GM11168 (cell line): Measurements from ENCODE around the gene TIMP3.
"Not testable (repeated sequence)": the region's sequence is repeated elsewhere in the genome, so short reads cannot be mapped to it uniquely, and the experiment has no call there.

Experiments
- in situ Hi-C: fragments of 300-500 bp; cut with MboI; formaldehyde crosslinking; loops from one replicate; pipeline ENCODE4 v1.12.0; 2022; ENCODE audit warnings: low sequenced_read_pairs; ENCODE audit not compliant: unreplicated experiment

Gene TIMP3

DNA sequence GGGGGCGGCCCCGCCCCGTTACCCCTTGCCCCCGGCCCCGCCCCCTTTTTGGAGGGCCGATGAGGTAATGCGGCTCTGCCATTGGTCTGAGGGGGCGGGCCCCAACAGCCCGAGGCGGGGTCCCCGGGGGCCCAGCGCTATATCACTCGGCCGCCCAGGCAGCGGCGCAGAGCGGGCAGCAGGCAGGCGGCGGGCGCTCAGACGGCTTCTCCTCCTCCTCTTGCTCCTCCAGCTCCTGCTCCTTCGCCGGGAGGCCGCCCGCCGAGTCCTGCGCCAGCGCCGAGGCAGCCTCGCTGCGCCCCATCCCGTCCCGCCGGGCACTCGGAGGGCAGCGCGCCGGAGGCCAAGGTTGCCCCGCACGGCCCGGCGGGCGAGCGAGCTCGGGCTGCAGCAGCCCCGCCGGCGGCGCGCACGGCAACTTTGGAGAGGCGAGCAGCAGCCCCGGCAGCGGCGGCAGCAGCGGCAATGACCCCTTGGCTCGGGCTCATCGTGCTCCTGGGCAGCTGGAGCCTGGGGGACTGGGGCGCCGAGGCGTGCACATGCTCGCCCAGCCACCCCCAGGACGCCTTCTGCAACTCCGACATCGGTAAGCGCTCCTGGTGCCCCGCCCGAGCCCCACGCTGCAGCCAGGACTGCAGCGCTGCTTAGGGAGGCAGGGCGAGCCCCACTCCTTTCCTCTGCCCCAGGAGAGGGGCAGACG, at the start of gene TIMP3:
Gene TIMP3 (plus strand): TSS at position 169 of the 700 bp plus-strand sequence. CDS start 297 bp downstream, at position 466.
- in situ Hi-C loops = no loop called here

DNA sequence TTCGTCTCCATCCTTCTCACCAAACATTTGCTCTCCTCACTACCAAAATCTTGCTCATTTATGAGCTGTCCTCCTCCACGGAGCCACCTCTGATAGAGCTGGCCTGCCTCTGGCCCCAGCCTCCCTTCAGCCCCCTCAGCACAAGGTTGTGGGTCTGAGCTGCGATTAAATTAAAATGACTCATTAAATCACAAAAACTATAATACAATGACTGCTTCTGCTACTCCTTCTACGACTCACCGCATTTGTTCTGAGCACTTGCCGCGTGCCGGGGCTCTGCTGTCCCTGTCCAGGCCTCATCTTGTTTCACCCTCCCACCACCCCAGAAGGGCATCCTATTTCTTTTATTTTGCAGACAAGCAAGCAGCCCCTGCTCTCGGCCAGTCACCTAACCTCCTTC, 49.2 kb upstream of the TIMP3 start:
- in situ Hi-C loops = no loop called here

DNA sequence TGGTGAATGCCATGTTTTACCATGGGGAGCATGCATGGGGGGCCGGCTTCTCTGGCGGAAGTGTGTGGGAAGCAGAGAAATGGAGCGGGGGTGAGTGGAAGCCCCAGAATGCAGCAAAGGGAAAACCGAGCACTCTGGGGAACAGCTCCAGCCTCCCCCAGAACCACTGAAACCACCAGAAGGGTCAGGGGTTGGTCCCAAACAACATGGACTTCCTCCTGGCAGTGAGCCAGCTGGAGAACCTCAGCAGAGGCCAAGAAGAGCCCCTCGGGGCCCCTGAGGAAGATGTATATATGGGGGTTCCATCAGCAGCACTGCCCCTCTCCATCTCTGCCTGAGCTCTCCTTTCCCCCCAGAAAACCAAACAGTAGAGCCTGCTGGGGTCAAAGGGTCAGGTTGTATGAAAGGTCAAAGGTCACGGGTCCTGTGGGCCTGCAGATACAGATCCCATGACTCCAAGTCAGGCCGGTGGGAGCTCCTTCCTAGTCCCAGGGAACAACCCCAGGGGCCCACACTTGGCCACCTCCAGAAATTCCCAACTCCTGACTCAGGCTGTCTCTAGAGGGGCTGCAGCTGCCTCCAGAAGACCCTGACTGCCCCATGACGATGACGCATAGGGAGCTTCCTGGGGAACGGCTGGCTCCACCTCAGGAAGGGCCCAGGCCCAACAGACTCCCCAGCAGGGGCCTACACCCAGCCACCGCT, 48.5 kb upstream of the TIMP3 start:
- in situ Hi-C loops = no loop called here

DNA sequence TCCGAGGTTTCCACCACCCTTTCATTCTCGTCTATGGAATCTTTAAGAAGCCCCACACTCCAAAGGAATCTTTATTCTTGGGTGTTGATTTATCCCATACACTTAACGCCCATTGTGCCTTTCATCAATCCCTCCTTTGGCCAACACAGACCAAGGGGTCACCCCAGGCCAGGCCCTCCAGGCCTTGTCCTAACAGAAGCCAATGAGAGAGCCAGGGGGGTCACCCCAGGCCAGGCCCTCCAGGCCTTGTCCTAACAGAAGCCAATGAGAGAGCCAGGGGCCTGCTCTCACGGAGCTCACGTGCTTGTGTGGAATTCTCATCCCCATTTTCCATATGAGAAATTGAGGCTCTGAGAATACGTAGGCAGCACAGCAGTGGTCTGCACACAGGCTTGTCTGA, 47.9 kb upstream of the TIMP3 start:
- in situ Hi-C loops = no loop called here

DNA sequence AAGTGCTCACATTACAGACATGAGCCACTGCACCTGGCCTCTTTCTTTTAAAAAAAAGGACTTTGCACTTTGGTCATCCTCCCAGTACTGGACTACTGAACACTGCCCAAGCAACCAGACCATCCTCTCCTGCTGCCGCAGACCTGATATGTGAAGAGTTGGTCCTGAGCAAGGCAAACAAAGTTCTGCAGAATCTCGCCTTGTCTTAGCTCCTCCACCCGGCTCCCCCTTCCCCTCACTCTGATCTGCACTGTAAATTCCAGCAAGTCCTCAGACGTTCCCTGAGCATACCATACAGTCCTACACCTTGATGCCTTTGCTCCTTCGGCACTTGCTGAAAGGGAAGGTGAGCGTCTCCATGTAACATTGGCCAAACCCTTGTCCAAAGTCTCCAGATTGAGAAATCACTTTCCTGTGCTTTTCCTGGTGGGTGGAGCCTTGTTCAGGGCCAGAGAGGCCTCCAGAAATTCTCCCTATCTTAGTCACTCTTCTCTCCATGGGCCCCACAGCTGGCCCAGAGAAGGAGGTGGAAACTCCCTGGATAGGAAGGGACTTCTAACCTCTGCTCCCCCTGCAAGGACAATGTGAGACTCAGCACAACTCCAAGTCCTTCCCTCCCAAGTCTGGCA, 47.0 kb upstream of the TIMP3 start:
- in situ Hi-C loops = no loop called here

DNA sequence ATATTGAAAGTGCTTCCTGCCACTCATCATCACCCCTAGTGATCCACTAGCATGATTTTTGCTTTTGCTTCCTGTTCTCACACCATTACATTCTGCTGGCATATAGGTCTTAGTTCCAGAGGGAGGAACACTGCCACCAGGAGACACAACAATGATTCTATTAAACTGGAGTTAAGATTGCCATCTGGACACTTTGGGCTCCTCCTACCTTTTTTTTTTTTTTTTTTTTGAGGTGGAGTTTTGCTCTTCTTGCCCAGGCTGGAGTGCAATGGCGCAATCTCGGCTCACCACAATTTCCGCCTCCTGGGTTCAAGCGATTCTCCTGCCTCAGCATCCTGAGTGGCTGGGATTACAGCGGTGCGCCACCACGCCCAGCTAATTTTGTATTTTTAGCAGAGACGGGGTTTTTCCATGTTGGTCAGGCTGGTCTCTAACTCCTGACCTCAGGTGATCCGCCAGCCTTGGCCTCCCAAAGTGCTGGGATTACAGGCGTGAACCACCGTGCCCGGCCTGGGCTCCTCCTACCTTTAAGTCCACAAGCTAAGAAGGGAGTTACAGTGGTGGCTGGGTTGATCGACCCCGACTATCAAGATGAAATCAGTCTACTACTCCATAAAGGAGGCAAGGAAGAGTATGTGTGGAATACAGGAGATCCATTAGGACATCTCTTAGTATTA, 44.3 kb upstream of the TIMP3 start:
- in situ Hi-C loops = not testable (repeated sequence)

DNA sequence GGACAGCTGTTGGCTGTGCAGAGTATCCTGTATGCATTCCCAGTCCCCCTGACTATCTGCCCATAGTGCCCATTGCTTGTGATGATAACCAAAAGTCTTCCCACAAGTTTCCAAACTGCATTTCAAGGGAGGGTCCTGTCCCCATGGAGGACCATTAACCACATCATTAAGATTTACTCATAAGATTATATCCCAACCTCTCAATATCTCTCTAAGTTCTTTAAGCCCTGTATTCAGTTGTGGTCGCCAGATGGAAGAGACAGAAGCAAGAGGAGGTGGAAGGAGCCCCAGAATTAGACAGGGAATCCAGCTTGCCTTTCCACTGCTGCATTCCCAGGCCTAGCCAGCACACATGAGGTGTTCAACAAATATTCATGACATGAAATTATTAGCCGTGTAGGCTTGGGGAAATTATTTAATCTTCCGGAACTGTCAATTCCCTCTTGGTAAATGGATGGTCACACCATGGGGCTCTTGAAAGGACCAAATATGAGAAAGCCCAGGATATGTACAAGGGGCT, 42.6 kb upstream of the TIMP3 start:
- in situ Hi-C loops = no loop called here

DNA sequence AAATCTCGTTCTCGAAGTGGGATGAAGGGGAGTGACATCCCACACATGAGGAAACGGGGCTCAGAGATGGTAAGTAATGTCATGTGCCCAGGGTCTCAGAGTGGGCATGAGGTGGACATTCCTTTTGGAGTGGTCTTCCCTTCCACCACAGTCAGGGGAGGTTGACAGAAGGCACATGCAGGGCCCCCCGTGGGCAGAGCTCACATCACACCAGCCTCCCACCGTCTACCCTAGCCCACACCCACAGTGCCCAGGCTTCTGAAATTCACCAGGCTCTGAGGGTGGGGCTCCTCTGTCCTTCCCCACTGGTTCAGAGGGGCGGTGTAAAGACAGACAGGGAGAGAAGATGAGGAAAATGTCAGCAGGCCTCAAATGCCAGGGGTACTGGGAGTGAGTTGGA, 41.1 kb upstream of the TIMP3 start:
- in situ Hi-C loops = no loop called here

DNA sequence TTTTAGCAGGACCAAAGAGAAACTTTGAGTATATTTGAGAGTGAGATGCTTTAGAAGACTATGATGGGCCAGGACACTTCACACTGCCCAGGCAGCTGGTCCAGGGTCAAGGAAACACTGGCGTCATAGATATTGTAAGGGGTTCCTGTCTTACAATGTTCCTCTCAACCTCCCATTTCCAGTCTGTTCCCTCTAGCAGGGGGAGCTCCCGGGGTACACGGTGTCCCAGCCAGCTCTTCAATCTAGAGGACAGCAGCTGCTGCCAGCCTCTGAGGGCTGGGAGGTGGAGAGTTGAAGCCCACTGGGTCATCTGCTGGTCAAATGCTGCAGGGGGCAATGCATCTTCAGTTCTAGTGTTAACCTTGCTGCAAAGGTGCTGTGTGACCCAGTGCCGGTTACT, 40.7 kb upstream of the TIMP3 start:
- in situ Hi-C loops = no loop called here

DNA sequence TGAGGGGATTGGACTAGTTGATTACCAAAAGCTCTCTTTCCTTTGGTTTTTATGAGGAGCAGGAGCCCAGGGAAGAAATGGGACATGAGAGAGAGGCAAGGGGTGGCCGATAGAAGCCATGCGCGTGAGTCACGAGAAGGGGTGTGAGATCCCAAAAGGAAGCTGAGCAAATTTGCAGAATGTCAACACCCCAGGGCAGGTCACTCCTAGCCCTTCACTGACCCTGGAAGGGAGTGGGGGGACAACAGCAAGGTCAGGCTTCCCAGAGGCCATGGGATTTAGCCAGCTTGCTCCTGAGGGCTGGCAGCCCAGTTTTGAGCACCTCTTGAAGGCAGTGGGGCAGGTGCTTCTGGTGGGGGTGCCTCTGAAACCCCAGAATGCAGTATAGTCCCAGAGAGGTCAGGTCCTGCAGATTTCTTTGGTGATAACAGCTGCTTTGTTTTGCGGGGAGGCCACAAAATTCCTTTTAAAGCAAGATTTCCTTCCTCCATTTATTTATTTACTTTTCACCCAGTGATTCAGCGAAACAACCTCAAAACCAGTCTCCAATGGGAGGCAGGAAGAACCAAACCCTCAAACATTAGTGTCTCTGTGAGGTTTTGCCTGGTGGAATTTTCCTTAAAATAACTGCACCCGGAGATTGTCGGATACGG, 40.1 kb upstream of the TIMP3 start:
- in situ Hi-C loops = no loop called here

DNA sequence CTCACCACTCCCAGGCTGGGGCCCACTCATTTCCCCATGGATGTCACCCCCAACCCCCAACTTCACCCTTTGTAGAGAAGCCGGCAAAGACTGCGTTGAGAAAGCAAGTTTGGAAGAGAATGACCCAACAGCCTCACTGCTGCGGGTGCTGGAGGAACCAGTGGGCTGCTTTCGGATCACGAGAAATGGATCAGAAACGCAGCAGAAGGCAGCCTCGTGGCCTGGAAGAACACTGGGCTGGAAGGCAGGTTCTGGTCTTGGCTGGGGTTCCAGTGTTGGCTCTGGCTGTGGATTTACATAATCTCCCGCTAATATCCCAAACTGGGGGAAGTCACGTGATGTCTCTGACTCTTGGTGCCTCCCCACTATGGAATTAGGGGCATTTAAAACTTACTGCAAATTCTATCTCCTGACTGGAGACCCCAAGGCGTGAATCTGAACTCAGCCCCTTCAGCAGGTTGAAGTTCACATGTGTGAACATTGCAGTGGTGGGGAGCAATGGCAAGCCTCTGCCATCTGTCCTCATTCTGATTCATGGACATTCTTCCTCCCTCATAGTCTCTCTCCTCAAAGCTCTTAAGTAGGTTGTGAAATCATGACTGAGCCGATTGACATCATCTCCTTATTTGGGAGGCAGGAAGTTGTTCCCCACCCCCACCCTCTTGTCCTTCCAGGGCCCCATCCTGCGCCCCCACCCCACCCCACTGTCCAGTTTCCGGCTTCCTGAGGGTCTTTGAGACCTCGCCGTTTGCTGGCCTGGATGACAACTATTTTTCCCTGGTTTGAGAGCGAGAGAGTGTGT, 37.0 kb upstream of the TIMP3 start:
- in situ Hi-C loops = no loop called here

DNA sequence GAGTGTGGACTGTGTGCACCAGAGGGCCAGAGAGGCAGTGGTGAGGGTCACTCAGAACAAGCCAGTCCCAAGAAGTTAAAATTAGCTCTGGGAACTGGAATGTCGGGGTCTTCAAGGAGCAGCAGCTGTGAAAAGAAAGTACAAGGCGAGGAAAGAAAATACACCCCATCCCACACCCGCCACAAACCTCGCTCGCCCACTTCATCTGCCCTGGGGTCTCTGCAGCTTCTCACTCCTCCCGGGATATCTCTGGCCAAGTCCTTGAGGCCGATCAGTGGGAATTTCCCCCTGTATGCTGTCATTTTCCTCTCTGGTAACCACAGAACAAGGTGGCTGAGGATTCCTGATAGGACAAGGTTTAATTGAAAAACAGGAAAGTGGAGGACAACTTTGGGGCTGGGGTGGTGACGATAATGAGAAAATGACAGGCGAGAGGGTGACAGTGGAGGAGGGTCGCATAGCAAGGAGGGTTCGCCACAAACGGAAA, 36.3 kb upstream of the TIMP3 start:
- in situ Hi-C loops = no loop called here

DNA sequence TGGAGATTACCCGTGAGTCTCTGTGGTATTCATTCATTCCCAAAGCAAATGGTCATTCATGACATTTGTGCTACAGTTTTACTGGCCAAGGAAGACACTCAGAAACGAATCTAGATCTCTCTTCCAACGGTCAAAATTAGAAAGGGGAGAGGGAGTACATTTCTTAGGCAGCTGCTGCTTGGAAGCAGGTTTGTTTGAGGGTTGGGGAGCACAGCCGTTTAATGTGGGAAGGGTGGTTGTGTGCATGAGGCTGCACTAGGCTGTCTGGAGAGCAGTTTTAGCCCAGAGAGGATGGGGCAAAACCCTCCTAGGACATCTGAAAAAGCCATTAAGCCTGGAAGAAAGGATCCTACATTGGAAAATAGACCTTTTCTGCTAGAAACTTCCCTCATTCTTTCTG, 29.7 kb upstream of the TIMP3 start:
- in situ Hi-C loops = no loop called here

DNA sequence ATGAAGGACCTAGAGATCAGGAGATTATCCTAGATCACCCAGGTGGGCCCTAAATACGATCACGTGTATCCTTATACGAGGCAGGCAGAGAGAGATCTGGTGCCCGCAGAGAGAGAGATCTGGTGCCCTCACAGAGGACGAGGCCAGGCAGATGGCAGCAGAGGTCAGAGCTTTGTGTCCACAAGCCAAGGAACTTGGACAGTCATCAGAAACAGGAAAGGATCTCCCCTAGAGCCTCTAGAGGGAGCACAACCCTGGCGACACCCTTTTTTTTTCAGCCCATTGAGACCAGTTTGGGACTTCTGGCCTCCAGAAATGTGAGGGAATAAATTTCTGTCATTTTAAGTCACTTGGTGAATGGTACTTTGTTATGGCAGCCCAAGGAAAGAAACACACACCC, 25.5 kb upstream of the TIMP3 start:
- in situ Hi-C loops = no loop called here

DNA sequence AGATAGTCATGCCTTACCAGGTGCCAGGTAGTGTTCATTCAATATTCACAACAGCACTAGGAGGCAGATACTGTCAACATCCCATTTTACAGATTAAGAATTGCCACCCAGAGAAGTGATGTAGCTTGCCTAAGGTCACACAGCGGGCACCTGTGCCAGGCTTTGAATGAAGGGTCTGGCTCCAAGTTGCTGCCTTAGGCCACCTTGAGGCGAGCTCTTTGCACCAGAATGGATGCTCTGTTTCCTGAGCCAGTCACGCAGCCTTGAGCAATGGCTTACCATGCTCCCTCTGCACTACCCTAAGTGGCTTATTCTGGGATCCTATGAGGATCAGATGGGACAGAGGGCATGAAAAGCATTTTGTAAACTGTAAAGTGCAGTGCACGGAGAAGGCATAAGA, 25.1 kb upstream of the TIMP3 start:
- in situ Hi-C loops = no loop called here

DNA sequence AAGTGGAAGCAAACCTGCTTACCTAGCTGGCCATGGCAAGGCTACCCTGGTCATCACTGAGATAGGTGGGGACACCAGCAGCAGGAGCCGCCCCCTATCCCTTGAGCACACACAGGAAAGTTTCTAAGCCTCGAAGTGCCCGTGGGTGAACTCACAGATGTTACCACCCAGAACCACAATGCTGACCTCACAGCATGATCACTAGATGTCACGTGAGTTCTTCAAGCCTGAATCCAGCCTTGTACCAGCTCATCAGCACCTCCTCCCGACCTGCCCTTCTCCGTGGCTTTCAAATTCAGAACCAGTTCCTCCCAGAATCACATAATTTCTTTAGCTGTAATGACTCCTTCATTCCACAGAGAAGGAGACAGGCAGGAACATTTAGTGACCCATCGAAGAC, 24.7 kb upstream of the TIMP3 start:
- in situ Hi-C loops = no loop called here

DNA sequence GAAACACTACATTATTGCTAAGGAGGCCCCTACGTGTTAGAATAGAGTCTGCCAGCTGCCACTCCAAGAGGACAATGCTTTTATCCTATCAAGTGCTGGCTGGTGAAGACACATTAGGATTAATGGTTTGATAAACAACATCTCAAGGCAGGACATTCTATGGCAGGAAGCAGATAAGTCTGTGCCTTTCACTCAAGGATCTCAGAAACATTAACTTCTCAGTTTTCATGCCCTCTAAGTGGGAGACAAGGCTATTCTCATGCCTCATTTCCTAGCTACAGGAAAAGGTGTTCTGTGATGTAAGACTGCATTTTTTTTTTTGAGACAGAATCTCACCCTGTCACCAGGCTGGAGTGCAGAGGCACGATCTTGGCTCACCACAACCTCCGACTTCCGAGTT, 23.5 kb upstream of the TIMP3 start:
- in situ Hi-C loops = no loop called here

DNA sequence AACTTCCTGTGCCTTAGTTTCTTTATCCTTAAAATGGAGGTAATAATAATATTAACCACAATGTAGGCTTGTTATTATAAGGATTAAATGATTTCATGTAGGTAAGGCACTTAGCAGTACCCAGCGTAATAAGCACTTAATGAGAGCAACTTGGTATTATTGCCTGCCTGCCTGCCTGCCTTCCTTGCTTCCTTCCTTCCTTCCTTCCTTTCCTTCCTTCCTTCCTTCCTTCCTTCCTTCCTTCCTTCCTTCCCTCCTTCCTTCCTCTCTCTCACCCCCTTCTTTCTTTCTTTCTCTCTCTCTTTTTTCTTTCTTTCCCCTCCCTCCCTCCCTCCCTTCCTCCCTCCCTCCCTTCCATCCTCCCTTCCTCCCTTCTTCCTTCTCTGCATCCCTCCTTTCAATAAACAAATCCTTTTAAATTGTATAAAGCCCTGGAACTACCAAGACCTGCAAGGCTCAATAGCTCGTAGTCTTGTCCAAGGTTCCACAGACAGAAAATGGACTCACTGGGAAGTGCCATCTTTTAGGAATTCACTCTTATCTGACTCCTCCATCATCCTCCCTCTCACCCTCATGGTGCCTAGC, 20.7 kb upstream of the TIMP3 start:
- in situ Hi-C loops = no loop called here

DNA sequence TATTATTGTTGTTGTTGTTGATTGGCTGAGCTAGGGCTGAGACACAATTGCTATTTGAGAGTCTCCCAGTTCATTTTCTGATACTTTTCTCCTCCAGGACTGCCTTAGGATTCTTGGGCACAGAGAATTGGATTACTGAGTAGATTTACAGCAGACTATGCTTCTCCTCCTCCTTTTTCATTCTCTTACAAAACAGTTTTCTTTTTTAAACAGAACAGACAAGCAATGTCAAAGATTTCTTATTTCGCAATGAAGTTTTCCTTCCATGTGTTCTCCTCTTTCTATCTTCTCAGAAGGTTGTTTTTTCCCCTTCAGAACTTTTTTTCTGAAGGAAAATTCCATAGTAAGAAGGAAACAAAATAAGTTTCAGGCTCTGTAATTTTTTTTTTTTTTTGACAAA, 19.8 kb upstream of the TIMP3 start:
- in situ Hi-C loops = no loop called here
